HepG2 (cell line): ENCODE measurements around the gene FBXO8. TPM values are rescaled to one million over a fixed set of nuclear protein-coding genes. Genes with fewer than 3 reads are reported as not detected.

Source experiments
- ATAC-seq: fragments of 200-7000 bp; cut with Tn5 transposase; 3 replicates; pipeline ENCODE4 v1.9.1; 2020; ENCODE audit warnings: mild to moderate bottlenecking, moderate library complexity
- BruUV-seq: library from RNA; stranded (reverse); fragments of 400-500 nt; replicated peaks from 2 replicates; lab custom pipeline; 2021; lab: Mats Ljungman, UMichigan
- CTCF ChIA-PET: fragments of 300-600 bp; formaldehyde crosslinking; extraction: SDS; loops from one replicate; lab custom pipeline; 2021; ENCODE audit warnings: low total read pairs, inconsistent platforms, low intra/inter-chr PET ratio; lab: Yijun Ruan, JAX
- POLR2A ChIA-PET: fragments of 350-600 bp; sonication (Branson Sonifier 250); formaldehyde crosslinking; loops from one replicate; lab custom pipeline; 2020; ENCODE audit warnings: antibody characterized with exemption, inconsistent platforms; lab: Yijun Ruan, JAX
- DNase-seq: peaks from one replicate; pipeline ENCODE4 v3.0.0-alpha.2; 2015; ENCODE audit warnings: low spot score
- FAIRE-seq: peaks from 3 replicates; lab custom pipeline; 2011; peaks lifted over from hg19 to GRCh38; lab: Jason Lieb, UNC
- H2AFZ ChIP-seq: one replicate; pipeline ENCODE4 v1.6.1; 2011; ENCODE audit warnings: low read length, inconsistent platforms
- H3K27ac ChIP-seq: fragments of 300-600 bp; 3 replicates; pipeline ENCODE4 v1.8.0; 2011; ENCODE audit warnings: mixed run types, mild to moderate bottlenecking, mixed read lengths, low read length, inconsistent platforms; ENCODE audit not compliant: insufficient read depth; ENCODE audit errors: extremely low read length
- H3K27me3 ChIP-seq, 2 experiments: fragments of 200-600 bp in 1 of 2; 2 replicates in 1 of 2; 3 replicates in 1 of 2; pipeline versions ENCODE4 v1.6.0 to v1.8.0; 2011; ENCODE audit warnings: low read length in 2 of 2, mild to moderate bottlenecking in 2 of 2, moderate library complexity in 2 of 2, inconsistent platforms in 1 of 2; ENCODE audit not compliant: insufficient read depth in 2 of 2, control insufficient read depth in 1 of 2
- H3K36me3 ChIP-seq, 2 experiments: fragments of 200-600 bp in 1 of 2; replicated peaks in 1 of 2; 2 replicates in 1 of 2; 3 replicates in 1 of 2; pipeline versions ENCODE4 v1.5.1 to v1.8.0; 2011; ENCODE audit warnings: low read length in 2 of 2, inconsistent platforms in 1 of 2; ENCODE audit not compliant: insufficient read depth in 2 of 2, control insufficient read depth in 1 of 2
- H3K4me1 ChIP-seq: 2 replicates; pipeline ENCODE4 v1.5.1; 2012; ENCODE audit warnings: low read length, inconsistent platforms; ENCODE audit not compliant: insufficient read depth
- H3K4me2 ChIP-seq: 2 replicates; pipeline ENCODE4 v1.6.0; 2011; ENCODE audit warnings: low read depth, low read length, inconsistent platforms
- H3K4me3 ChIP-seq, 3 experiments: fragments of 200-600 bp in 1 of 3; sonication (generic), shearing (Covaris generic) in 1 of 3; replicated peaks in 1 of 3; 2 replicates each; pipeline ENCODE4 v1.5.1; 2011 to 2016; ENCODE audit warnings: low read length in 3 of 3, inconsistent platforms in 2 of 3, low read depth in 2 of 3, mild to moderate bottlenecking in 2 of 3, control low read depth in 1 of 3, mixed read lengths in 1 of 3; ENCODE audit not compliant: insufficient read depth in 1 of 3
- H3K79me2 ChIP-seq: one replicate; pipeline ENCODE4 v1.6.1; 2011; ENCODE audit warnings: low read length, inconsistent platforms; ENCODE audit not compliant: insufficient read depth
- H3K9ac ChIP-seq: 2 replicates; pipeline ENCODE4 v1.6.0; 2011; ENCODE audit warnings: mild to moderate bottlenecking, low read depth, low read length, inconsistent platforms; ENCODE audit not compliant: insufficient read depth
- H3K9me3 ChIP-seq: 2 replicates; pipeline ENCODE4 v1.5.1; 2012; ENCODE audit warnings: mild to moderate bottlenecking, low read length
- H4K20me1 ChIP-seq: 2 replicates; pipeline ENCODE4 v1.6.0; 2011; ENCODE audit warnings: inconsistent platforms, mild to moderate bottlenecking, low read length, moderate library complexity; ENCODE audit not compliant: insufficient read depth
- ATF1 ChIP-seq: IDR thresholded peaks from 2 replicates; pipeline ENCODE4 v1.6.1; 2016; ENCODE audit warnings: mild to moderate bottlenecking, control low read depth
- KDM3A ChIP-seq: IDR thresholded peaks from 2 replicates; pipeline ENCODE4 v1.6.1; 2018; ENCODE audit warnings: low read depth, missing compliant biosample characterization
- KLF13 ChIP-seq: sonication (generic); formaldehyde crosslinking; IDR thresholded peaks from 2 replicates; pipeline ENCODE4 v1.4.0; 2020; ENCODE audit warnings: mild to moderate bottlenecking, missing genetic modification reagents
- MAFF ChIP-seq: IDR thresholded peaks from 2 replicates; pipeline ENCODE4 v1.6.1; 2011; ENCODE audit warnings: low read depth, low read length, improper control_type of control experiment
- MAFK ChIP-seq, 2 experiments: IDR thresholded peaks in 1 of 2; conservative IDR thresholded peaks in 1 of 2; 2 replicates each; pipeline ENCODE4 v1.6.1; 2011; ENCODE audit warnings: improper control_type of control experiment in 2 of 2, low read length in 2 of 2
- MTA1 ChIP-seq: sonication (generic); formaldehyde crosslinking; IDR thresholded peaks from 2 replicates; pipeline ENCODE4 v1.4.0; 2020; ENCODE audit warnings: missing genetic modification reagents, mild to moderate bottlenecking, borderline replicate concordance
- ZFX ChIP-seq: sonication (generic); formaldehyde crosslinking; IDR thresholded peaks from 2 replicates; pipeline ENCODE4 v1.4.0; 2020; ENCODE audit warnings: mild to moderate bottlenecking, low read depth, missing genetic modification reagents, moderate library complexity
- ZNF207 ChIP-seq: fragments of 450-650 bp; IDR thresholded peaks from 2 replicates; pipeline ENCODE4 v1.6.1; 2016; ENCODE audit warnings: antibody characterized with exemption, borderline replicate concordance
- ZNF33B ChIP-seq: sonication (generic); formaldehyde crosslinking; IDR thresholded peaks from 2 replicates; pipeline ENCODE4 v1.5.1; 2020; ENCODE audit warnings: mild to moderate bottlenecking, missing genetic modification reagents
- ZNF761 ChIP-seq: sonication (generic); formaldehyde crosslinking; conservative IDR thresholded peaks from 2 replicates; pipeline ENCODE4 v1.4.0; 2020; ENCODE audit warnings: mild to moderate bottlenecking, missing genetic modification reagents
- WGBS: methylation state at CpG from one replicate; pipeline ENCODE4 v1.1.6; 2017; ENCODE audit warnings: low lambda C conversion rate; 5-methylcytosine and 5-hydroxymethylcytosine counted together
- in situ Hi-C: cut with HindIII; loops from 2 replicates; pipeline ENCODE4 v1.10.0; 2017; ENCODE audit warnings: low pct_unique_long_range_greater_than_20kb; ENCODE audit not compliant: extremely low pct_ligation_motif_present
- intact Hi-C: fragments of 100-400 bp; cut with micrococcal nuclease; formaldehyde crosslinking; loops from one replicate; pipeline ENCODE4 v1.10.0; 2022; ENCODE audit not compliant: unreplicated experiment
- polyA plus RNA-seq, 8 experiments: library from polyadenylated mRNA; depleted of rRNA in 3 of 8; stranded (reverse) in 7 of 8; unstranded in 1 of 8; fragments of >200 nt; fragmentation: Illumina TruSeq in 4 of 8; extraction: Trizol in 4 of 8; gene quantifications; 2 replicates each; pipeline versions ENCODE4 v1.2.1 to v1.2.3, GENCODE V29; 2011 to 2016; ENCODE audit warnings: low read depth in 4 of 8, missing spikeins in 1 of 8, mixed read lengths in 1 of 8; ENCODE audit not compliant: insufficient read depth in 1 of 8
- total RNA-seq, 5 experiments: library from RNA; depleted of rRNA; stranded (reverse); fragments of >200 nt; fragmentation: Illumina TruSeq; extraction: Trizol; gene quantifications; 2 replicates each; pipeline ENCODE4 v1.2.3, GENCODE V29; 2016; ENCODE audit warnings: low read depth in 1 of 5
- TF ChIP-seq, protein P1 (sequence below): sonication (generic); formaldehyde crosslinking; IDR thresholded peaks from 2 replicates; pipeline ENCODE4 v1.8.1; 2023; ENCODE audit warnings: mild to moderate bottlenecking, moderate library complexity, missing genetic modification reagents
- TF ChIP-seq, protein P2 (sequence below): sonication (generic); formaldehyde crosslinking; IDR thresholded peaks from 2 replicates; pipeline ENCODE4 v1.8.0; 2022; ENCODE audit warnings: mild to moderate bottlenecking, missing genetic modification reagents, moderate library complexity

Gene FBXO8
- total and polyA plus RNA-seq, 2 of the 13 experiments (the other 11 are each of a cell fraction or from before 2014, with no cell fraction given): 11.7 to 15.2 TPM

DNA sequence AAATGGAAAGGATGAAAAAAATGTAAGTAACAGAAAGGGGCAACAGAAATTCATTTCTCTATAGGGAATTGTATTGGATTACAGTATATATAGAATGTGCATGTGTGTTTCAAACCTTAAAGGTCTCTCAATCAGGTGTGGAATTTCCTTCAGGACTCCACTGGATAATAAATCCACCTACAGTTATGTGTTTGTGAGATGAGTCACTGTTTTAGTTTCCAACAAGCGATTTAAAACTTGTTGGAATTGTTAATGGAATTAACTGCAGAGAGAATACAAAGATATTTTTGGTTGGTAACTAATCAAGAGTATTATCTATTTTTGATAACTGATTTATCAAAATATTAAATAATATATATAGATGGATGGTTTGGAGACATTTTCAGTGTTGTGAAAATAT lies 33.1 kb upstream of the FBXO8 start:
- Histone ChIP-seq H3K9ac (no peak overlapping the region), H3K4me2 (no peak overlapping the region), H2AFZ (no peak overlapping the region), H3K27ac (no peak overlapping the region), H3K4me3 (no peak overlapping the region), H4K20me1 (no peaks in the 10 kb centered on the region), H3K27me3 (no peaks in the 10 kb centered on the region), H3K9me3 (no peaks in the 10 kb centered on the region), H3K79me2 (no peaks in the 10 kb centered on the region), H3K4me1 (no peaks in the 10 kb centered on the region), H3K36me3 (peaks cover 3% of the 10 kb centered on the region in 2 experiments; a peak in 3 of 5 replicates)
- ATAC-seq (no peak), DNase-seq (no peak), FAIRE-seq (no peak)
- WGBS: 98% methylated on average over 1 of the region's 1 CpG
- no peak for TF ChIP-seq ZNF761
- TF ChIP-seq ZFX (CRISPR knock-in tag): no peak
- no peak for TF ChIP-seq KDM3A (CRISPR knock-in tag)
- no peak for TF ChIP-seq ZNF207
- TF ChIP-seq MTA1: no peak
- TF ChIP-seq, protein P1, sequence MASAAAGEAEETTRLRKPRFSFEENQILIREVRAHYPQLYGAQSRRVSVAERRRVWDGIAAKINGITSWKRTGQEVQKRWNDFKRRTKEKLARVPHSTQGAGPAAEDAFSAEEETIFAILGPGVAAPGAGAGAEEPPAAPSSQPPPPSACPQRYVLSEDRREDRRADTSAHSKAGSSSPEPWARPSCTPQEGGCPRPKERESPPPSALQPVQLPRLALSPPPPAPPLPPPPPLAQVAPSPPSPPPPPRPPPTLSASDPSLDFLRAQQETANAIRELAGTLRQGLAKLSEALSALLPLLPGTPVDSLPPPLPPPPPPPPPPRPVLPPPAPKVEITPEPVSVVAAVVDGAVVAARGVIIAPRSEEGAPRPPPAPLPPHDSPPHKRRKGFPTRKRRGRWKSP: no peak
- TF ChIP-seq ATF1: no peak
- no TSS peak for BruUV-seq
- in situ Hi-C loops: no loop called here
- intact Hi-C loops: no loop called here
- ChIA-PET POLR2A (no interaction called here), CTCF (no interaction called here)

DNA sequence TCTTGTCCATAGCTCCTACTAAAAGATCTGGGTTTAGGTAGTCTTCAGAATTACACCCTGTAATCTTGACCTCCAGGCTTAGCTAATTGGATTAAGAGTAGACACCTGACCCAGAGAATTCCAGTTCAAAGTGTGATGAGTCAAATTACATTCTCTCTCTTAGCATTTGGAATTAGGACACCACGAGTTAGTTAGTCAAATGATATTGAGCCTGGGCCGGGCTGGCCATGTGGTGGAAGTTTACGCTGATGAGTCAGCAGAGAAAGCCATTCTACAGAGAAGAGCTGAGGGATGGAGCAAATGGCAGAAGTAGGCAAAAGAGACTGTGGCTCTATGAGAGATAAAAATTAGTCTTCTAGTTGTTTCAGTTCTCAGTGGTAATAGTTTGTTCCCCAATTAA lies 31.3 kb upstream of the FBXO8 start:
- BruUV-seq: no TSS peak
- no peak overlapping the region for H2AFZ ChIP-seq
- H3K79me2 ChIP-seq: no peaks in the 10 kb centered on the region
- POLR2A ChIA-PET: no interaction called here
- H3K4me1 ChIP-seq: no peaks in the 10 kb centered on the region
- DNase-seq (no peak), FAIRE-seq (no peak), ATAC-seq (no peak)
- no peak overlapping the region for H3K4me3 ChIP-seq
- intact Hi-C loops: no loop called here
- H3K27ac ChIP-seq: no peak overlapping the region
- CTCF ChIA-PET: no interaction called here
- 83% methylated on average over 3 of the region's 3 CpGs for WGBS
- no peak overlapping the region for H3K9ac ChIP-seq
- no peaks in the 10 kb centered on the region for H3K9me3 ChIP-seq
- H3K36me3 ChIP-seq: peaks cover 3% of the 10 kb centered on the region in 2 experiments; a peak in 3 of 5 replicates
- in situ Hi-C loops: no loop called here
- H4K20me1 ChIP-seq: no peaks in the 10 kb centered on the region
- TF ChIP-seq ZNF33B (no peak), KLF13 (CRISPR knock-in tag) (no peak), MAFF (0 out of 2 replicates have a peak, but pooled peaks have one; percentile 27), MAFK (conservative IDR thresholded peaks at IDR 0.05 in 1 of 2, IDR thresholded peaks at IDR 0.05 in 1 of 2; ENCODE audit: low read length in 2 of 2) (peak; percentile 7 to 34; a peak in 1 of 4 replicates)
- TF ChIP-seq, protein P2, sequence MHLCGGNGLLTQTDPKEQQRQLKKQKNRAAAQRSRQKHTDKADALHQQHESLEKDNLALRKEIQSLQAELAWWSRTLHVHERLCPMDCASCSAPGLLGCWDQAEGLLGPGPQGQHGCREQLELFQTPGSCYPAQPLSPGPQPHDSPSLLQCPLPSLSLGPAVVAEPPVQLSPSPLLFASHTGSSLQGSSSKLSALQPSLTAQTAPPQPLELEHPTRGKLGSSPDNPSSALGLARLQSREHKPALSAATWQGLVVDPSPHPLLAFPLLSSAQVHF (CRISPR knock-in tag): no peak
- TF ChIP-seq, all 625 proteins: peak for 2
- Histone ChIP-seq H3K4me2 (no peak overlapping the region), H3K27me3 (no peaks in the 10 kb centered on the region)
